PFSK-1 (cell line): Measurements from ENCODE around the gene TNRC6A.

ENCODE experiments used
- SIN3A ChIP-seq: IDR thresholded peaks from 2 replicates; pipeline ENCODE4 v1.6.1; 2012; ENCODE audit warnings: mild to moderate bottlenecking, low read length, moderate library complexity, borderline replicate concordance; ENCODE audit not compliant: insufficient read depth
- TAF1 ChIP-seq: IDR thresholded peaks from 2 replicates; pipeline ENCODE4 v1.6.1; 2012; ENCODE audit warnings: low read length, control low read depth, borderline replicate concordance; ENCODE audit not compliant: insufficient read depth

DNA sequence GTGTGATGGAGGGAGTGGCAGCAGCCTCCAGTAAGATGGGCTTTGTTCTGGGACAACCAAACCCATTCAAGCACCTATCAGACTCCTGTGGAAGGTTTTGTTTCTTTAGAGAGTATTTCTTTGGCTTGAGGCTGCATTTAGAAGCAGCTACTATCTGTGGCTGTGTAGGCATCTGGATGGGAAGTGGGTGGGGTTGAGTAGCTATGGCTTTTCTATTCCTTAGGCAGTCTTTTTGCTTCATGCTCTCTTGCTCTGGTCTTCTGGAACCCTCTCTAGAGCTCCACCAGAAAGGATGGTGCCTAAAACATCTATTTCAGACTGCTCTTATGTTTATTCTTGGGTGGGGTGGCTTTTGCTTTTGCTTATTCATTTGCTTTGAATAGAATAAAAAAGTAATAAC is 19.9 kb downstream of the TNRC6A start:
- no peak for TF ChIP-seq SIN3A
- no peak for TF ChIP-seq TAF1
